H4 (cell line): ENCODE data around the gene MYNN. TPM values are rescaled to one million over a fixed set of nuclear protein-coding genes. Genes with fewer than 3 reads are reported as not detected.

Source experiments
- DNase-seq: peaks from one replicate; pipeline ENCODE4 v3.0.0-alpha.2; 2015; ENCODE audit warnings: low spot score
- total RNA-seq: library from RNA; depleted of rRNA; stranded (reverse); fragments of >200 nt; shearing (Covaris generic); gene quantifications from 2 replicates; pipeline ENCODE4 v1.2.3, GENCODE V29; 2014; rRNA removed

Gene MYNN
- total RNA-seq, 1 experiment from 2014 or later, result 18.7 TPM

GRCh38 chr3:169827712-169828111 is 54.5 kb downstream of the MYNN start:
- no peak for DNase-seq

- no peak for DNase-seq
Observed at GRCh38 chr3:169835533-169835932, 62.3 kb downstream of the MYNN start.

GRCh38 chr3:169836078-169836941 is 63.1 kb downstream of the MYNN start:
- DNase-seq, result no peak

- no peak for DNase-seq
Observed at GRCh38 chr3:169836942-169837275, 63.7 kb downstream of the MYNN start.

GRCh38 chr3:169838511-169839030 is 65.4 kb downstream of the MYNN start:
- DNase-seq, result no peak

Other genes starting within 250 kb of the MYNN start
- 22.8 and 32.4 TPM in 2 replicates for gene MECOM, start 109.7 kb upstream of the MYNN start, total RNA-seq
- gene TERC, start 8.3 kb upstream of the MYNN start, total RNA-seq, result 20.2 and 68.1 TPM in 2 replicates
- not detected in 2 replicates for gene ACTRT3, start 3.8 kb upstream of the MYNN start, total RNA-seq
- not detected in 2 replicates for gene LRRIQ4, start 39.5 kb downstream of the MYNN start, total RNA-seq
- gene LRRC34, start 39.5 kb downstream of the MYNN start, total RNA-seq, result 0.35 and 0.43 TPM in 2 replicates
- not detected in 2 replicates for gene LRRC31, start 96.5 kb downstream of the MYNN start, total RNA-seq
- gene SAMD7, start 138.2 kb downstream of the MYNN start, total RNA-seq, result not detected in 2 replicates
- 15.2 and 25.7 TPM in 2 replicates for gene SEC62, start 193.4 kb downstream of the MYNN start, total RNA-seq